Measurements from ENCODE around the gene EIF4E3.
A peak's percentile ranks its signal among the peaks of the same experiment; 100 is the strongest.

The EIF4E3 gene

DNA sequence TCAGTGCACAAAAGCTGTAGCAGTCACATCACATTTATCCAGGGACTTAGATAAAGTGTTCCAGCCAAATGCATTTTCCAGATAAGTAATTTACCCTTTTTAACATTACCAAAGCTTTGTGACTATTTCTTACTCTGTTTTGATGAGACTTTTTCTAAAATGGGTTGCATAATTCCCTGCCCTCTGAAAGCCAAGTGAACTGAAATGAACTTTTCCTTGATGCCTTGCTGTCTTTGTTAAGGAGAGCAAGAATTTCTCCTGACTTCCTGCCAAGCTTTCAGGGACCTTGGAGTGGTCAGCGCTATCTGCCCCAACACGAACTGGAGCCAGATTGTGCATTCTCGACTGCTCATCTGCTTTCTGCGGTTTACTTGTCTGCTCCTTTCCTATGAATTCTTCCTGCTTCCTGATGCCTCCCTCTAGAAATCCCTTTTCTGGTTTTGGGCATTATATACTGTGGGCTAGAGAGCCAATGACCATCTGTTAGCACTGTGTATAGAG is 34.8 kb downstream of the EIF4E3 start:
- H3K27ac ChIP-seq, result peak overlapping the region in 1 of 2 donors; percentile 5
- DNase-seq (ENCODE audit: low spot score), result no peak
- no peak overlapping the region for H3K4me3 ChIP-seq
- TF ChIP-seq, protein P1, sequence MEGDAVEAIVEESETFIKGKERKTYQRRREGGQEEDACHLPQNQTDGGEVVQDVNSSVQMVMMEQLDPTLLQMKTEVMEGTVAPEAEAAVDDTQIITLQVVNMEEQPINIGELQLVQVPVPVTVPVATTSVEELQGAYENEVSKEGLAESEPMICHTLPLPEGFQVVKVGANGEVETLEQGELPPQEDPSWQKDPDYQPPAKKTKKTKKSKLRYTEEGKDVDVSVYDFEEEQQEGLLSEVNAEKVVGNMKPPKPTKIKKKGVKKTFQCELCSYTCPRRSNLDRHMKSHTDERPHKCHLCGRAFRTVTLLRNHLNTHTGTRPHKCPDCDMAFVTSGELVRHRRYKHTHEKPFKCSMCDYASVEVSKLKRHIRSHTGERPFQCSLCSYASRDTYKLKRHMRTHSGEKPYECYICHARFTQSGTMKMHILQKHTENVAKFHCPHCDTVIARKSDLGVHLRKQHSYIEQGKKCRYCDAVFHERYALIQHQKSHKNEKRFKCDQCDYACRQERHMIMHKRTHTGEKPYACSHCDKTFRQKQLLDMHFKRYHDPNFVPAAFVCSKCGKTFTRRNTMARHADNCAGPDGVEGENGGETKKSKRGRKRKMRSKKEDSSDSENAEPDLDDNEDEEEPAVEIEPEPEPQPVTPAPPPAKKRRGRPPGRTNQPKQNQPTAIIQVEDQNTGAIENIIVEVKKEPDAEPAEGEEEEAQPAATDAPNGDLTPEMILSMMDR (IDR thresholded peaks at IDR 0.05), result no peak

DNA sequence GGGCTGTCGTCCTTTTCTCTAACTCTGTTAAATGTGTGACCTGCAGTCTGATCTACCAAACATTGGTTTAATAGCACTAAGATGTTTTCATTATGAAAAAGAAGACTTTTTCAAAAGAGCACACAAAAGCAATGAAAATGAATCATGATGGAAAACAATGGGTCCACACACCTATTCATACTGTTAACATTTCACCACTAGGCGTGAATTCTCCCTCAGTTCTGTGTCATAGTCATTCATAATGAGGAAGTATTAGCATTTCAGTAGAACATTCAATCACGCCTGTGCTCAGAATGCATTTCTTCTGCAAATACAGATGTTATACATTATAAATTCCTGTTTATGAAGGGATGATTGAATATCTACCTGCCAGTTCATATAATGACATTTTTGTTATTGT is 35.9 kb downstream of the EIF4E3 start:
- DNase-seq (ENCODE audit: low spot score), result no peak
- H3K27ac ChIP-seq, result no peak overlapping the region
- TF ChIP-seq, protein P1 (IDR thresholded peaks at IDR 0.05), result no peak
- H3K4me3 ChIP-seq, result no peak overlapping the region

DNA sequence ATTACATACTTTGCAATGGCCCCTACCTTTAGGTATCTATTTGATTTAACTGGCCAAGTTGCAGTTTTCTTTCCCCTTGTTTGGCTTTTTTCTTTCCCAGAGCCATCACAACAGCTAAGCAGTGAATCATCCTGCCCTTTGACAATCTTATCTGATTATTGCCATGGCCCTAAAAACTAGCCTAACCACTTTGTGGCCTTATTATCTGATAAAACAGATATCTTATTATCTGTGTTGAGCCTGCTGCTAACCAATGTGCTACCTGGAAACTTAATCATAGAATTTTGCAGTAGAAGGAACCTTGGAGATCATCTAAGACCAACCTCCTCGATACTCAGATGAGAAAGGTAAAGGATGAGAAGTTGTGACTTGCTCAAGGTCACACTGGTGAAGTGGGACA is 37.1 kb downstream of the EIF4E3 start:
- no peak overlapping the region for H3K4me3 ChIP-seq
- DNase-seq (ENCODE audit: low spot score), result no peak
- no peak overlapping the region for H3K27ac ChIP-seq
- TF ChIP-seq, protein P1 (IDR thresholded peaks at IDR 0.05), result no peak

DNA sequence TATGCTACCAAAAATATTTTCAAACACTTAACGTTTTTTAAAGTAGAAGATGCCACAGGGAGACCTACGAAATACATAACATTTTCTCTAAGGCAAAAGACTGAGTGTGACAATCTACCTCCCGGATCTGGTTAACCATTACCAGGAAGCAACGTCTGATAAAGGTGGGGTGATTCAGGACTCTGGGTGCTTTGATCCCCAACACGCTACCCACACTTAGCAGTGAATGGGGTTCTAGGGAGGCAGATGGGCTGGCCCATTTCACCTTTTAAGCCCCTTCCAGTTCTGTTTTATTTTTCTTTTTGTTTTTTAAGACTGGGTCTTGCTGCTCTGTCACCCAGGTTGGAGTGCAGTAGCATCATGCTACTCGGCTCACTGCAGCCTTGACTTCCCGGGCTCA is 39.5 kb downstream of the EIF4E3 start:
- Histone ChIP-seq H3K4me3 (no peak overlapping the region), H3K27ac (no peak overlapping the region)
- DNase-seq (ENCODE audit: low spot score), result no peak
- TF ChIP-seq, protein P1 (IDR thresholded peaks at IDR 0.05), result no peak

GRCh38 chr3:71684757-71685386 is 40.3 kb downstream of the EIF4E3 start:
- Histone ChIP-seq H3K27ac (no peak overlapping the region), H3K4me3 (no peak overlapping the region)
- TF ChIP-seq, protein P1 (IDR thresholded peaks at IDR 0.05), result no peak
- DNase-seq (ENCODE audit: low spot score), result no peak

DNA sequence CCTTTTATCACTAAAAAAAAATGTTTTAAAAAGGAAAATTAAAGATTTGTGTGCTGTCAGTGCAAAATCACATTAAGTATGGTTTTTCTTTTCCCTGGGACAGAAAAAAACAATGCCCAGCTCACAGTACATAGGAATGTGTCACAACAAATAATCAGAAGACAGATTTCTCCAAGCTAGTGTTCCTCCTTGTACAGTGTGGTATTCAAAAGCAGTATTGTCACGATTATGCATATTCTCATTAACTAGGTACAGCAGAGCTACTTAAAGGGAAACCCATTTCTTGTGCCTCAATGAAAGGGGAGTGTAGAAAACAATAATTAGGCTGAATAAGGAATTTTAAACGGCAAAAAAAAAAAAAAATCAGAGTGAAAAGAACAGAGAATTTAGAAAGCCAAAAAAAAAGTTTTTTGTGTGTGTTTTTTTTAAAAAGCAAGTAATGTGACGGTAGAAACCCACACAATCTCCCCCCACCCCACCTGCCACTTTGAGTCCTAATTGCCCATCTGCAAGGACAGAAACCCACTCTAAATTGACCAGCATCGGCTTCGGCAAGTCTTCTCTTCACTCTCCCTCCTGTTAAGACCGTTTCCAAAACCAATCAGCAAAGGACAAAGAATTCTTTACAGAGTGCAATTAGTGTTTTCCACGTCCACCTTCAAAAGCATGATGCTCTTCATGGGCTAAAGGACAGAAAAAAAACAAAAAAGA is 41.0 kb downstream of the EIF4E3 start:
- no peak for DNase-seq (ENCODE audit: low spot score)
- TF ChIP-seq, protein P1 (IDR thresholded peaks at IDR 0.05), result no peak
- no peak overlapping the region for H3K27ac ChIP-seq
- H3K4me3 ChIP-seq, result no peak overlapping the region

DNA sequence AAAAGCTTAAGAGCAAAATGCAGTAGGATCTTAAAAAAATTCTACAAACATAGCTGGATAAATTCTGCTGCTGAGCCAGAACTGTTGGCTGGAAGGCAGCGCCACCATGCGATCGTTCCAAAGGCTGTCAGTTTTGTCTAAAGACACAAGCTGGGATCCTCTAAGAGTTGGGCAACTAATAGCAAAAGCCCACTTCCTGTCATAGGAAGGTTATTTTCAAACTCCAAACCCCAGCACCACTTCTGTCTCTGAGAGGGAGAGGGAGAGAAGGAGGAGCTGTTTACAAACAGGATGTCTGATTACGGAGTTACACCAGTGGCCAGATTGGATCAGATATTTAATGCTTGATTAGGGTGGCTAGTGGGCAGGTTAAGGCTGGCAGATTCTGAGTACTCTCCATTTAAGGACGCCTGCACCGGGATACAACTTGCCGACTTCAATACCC is 44.0 kb downstream of the EIF4E3 start:
- TF ChIP-seq, protein P1 (IDR thresholded peaks at IDR 0.05), result peak; percentile 50
- peak overlapping the region in 1 of 2 donors; percentile 57 for H3K27ac ChIP-seq
- H3K4me3 ChIP-seq, result no peak overlapping the region
- DNase-seq (ENCODE audit: low spot score), result no peak

Data from coronary artery (tissue), 2 donors.